Stimulated activated CD8-positive, alpha-beta memory T cell treated with anti-CD3 and anti-CD28 coated beads, Interleukin-7, amount 100 ng/mL, for 1 hour (primary cell): Measurements from ENCODE around the gene SHOX.
"Not testable (repeated sequence)": the region's sequence is repeated elsewhere in the genome, so short reads cannot be mapped to it uniquely, and the experiment has no call there.

Source experiments
- DNase-seq, 2 donors: peaks; one replicate each; pipeline ENCODE4 v3.0.0-alpha.2; 2020; ENCODE audit warnings: low read depth in 2 of 2

Gene SHOX

DNA sequence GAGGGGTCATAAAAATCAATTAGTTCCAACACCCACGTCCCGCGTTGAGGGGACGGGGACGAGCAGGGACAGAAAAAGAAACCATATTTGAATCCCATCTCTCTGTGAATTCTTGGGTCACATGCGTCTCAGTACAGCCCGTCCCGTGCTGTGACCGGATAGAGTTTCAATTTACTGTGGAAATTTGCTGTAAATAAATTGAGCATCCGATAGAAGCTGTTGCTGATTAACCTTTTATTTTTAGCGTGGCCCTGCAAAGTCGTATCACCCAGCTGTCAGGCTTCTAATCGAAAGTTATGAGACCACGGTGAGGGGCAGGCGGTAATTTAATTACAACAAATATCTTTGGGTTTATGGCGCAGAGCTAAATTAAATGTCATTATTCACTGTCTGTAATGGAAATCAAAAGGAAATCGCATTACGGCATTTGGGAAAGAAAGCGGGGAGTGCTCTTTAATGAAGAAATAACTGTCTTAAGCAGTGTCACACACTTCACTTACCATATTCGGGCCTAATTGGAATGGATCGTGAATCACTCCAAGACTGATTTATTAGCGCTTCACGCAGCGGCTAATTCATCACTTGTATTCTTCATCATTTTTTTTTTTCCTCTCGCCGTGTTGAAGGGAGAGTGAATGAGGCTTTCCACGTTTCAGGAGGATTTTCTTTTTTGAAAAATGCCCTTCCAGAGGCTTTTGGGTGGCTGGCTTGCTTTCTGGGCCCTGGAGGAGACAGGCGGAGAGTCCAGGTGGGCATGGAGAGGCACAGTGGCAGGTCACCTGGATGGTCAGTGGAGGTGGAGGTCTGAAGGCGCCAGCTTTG, 7.3 kb downstream of the SHOX start:
- DNase-seq = no peak

DNA sequence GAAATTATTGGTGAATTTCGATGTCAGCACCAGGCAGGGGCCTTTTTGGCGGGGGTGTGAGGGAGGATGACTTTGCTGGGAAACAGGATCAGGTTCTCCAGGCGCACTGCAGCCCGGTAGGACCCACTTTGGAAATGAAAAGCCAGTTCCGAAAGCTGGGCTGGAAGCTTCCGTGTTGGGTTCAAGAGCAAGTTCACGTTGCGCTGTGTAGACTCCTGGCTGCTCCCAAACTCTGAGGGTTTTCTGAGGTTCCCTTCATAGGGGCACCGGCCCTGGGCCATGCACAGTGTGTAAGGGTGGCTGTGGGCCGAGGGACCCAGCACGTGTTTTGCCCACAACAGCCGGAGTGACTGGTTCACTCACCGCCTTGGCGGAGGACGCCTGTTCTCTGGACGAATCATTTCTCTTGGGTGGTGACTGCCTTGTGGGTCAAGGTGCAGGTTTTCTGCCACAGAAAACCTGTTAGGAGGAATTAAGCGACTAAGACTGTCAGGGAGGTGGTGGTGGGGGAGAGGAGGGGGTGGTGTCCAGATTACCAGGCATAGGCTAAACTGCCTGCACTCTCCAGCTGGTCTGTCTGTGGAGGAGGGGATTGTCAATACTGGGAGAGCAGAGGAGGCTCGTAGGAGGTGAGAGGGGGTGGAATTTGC, 8.0 kb downstream of the SHOX start:
- DNase-seq = no peak

- DNase-seq = no peak
Measured at GRCh38 chrX:639151-639550, 8.6 kb downstream of the SHOX start.

GRCh38 chrX:640641-641040, 10.1 kb downstream of the SHOX start:
- no peak for DNase-seq

- DNase-seq = no peak
Measured at GRCh38 chrX:641671-642435, 11.3 kb downstream of the SHOX start.

DNA sequence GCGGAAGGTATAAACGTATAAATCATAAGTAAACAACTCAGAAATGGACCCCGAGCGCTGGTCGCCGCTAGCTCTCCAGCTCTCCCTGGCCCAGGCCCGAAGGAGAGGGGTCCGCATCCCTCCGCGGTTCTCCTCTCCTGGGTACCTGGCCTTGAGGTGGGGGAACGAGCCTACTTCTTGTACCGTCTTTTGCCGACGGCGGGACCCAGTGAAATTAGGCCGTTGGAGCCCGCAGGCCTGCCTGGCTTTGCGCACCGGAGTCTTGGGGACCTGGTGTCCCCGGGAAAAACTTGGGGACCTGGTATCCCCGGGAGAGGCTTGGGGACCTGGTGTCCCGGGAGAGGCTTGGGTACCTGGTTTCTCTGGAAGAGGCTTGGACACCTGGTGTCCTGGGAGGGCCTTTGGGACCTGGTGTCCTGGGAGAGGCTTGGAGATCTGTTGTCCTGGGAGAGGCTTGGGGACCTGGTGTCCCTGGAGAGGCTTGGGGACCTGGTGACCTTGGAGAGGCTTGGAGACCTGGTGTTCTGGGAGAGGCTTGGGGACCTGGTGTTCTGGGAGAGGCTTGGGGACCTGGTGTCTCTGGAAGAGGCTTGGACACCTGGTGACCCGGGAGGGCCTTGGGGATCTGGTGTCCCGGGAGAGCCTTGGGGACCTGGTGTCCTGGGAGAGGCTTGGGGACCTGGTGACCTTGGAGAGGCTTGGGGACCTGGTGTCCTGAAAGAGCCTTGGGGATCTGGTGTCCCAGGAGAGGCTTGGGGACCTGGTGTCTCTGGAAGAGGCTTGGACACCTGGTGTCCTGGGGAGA, 12.0 kb downstream of the SHOX start:
- DNase-seq = no peak

DNA sequence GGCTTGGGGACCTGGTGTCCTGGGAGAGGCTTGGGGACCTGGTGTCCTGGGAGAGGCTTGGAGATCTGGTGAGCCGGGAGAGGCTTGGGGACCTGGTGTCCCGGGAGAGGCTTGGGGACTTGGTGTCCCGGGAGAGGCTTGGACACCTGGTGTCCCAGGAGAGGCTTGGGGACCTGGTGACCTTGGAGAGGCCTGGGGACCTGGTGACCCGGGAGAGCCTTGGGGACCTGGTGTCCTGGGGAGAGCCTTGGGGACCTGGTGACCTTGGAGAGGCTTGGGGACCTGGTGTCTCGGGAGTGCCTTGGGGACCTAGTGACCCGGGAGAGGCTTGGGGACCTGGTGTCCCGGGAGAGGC, 12.6 kb downstream of the SHOX start:
- DNase-seq = no peak

- no peak for DNase-seq
Measured at GRCh38 chrX:643911-644303, 13.3 kb downstream of the SHOX start.

DNA sequence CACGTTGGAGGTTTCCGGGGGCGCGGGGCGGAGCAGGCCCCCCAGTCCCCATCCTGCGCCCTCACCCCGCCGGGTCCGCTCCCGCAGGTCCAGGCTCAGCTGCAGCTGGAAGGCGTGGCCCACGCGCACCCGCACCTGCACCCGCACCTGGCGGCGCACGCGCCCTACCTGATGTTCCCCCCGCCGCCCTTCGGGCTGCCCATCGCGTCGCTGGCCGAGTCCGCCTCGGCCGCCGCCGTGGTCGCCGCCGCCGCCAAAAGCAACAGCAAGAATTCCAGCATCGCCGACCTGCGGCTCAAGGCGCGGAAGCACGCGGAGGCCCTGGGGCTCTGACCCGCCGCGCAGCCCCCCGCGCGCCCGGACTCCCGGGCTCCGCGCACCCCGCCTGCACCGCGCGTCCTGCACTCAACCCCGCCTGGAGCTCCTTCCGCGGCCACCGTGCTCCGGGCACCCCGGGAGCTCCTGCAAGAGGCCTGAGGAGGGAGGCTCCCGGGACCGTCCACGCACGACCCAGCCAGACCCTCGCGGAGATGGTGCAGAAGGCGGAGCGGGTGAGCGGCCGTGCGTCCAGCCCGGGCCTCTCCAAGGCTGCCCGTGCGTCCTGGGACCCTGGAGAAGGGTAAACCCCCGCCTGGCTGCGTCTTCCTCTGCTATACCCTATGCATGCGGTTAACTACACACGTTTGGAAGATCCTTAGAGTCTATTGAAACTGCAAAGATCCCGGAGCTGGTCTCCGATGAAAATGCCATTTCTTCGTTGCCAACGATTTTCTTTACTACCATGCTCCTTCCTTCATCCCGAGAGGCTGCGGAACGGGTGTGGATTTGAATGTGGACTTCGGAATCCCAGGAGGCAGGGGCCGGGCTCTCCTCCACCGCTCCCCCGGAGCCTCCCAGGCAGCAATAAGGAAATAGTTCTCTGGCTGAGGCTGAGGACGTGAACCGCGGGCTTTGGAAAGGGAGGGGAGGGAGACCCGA, 14.0 kb downstream of the SHOX start:
- DNase-seq = no peak

GRCh38 chrX:646228-646495, 15.6 kb downstream of the SHOX start:
- no peak for DNase-seq

GRCh38 chrX:646796-647195, 16.2 kb downstream of the SHOX start:
- no peak for DNase-seq

DNA sequence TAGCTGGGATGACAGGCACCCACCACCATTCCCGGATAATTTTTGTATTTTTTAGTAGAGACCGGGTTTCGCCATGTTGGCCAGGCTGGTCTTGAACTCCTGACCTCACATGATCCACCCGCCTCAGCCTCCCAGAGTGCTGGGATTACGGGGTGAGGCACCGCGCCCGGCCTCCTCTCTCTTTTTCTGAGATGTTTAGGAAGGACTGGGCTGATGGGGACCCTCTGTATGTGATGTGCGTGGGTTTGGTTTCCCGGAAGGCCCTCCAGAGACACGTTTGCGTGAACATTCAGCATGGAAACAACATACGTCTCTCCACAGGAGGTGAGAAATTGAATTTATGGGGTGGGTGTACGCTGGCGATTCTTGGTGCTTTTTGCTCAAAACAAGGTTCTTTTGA, 18.6 kb downstream of the SHOX start:
- DNase-seq = no peak

GRCh38 chrX:650324-650723, 19.7 kb downstream of the SHOX start:
- DNase-seq = no peak

GRCh38 chrX:650811-651210, 20.2 kb downstream of the SHOX start:
- DNase-seq = no peak

DNA sequence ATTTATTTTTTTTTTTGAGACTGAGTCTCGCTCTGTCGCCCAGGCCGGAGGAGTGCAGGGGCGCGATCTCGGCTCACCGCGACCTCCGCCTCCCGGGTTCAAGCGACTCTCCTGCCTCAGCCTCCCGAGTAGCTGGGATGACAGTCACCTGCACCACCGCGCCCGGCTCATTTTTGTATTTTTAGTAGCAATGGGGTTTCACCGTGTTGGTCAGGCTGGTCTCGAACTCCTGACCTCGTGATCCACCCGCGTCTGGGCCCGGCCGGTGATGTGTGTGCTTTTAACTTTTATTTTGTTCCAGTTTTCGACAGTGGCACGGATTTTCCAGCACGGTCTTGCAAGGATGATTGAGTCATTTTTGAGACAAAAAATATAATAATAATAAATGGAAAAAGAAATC, 21.3 kb downstream of the SHOX start:
- DNase-seq = not testable (repeated sequence)

GRCh38 chrX:652341-652741, 21.8 kb downstream of the SHOX start:
- DNase-seq = no peak

- DNase-seq = no peak
Measured at GRCh38 chrX:653306-653705, 22.7 kb downstream of the SHOX start.

- no peak for DNase-seq
Measured at GRCh38 chrX:661154-661553, 30.6 kb downstream of the SHOX start.

DNA sequence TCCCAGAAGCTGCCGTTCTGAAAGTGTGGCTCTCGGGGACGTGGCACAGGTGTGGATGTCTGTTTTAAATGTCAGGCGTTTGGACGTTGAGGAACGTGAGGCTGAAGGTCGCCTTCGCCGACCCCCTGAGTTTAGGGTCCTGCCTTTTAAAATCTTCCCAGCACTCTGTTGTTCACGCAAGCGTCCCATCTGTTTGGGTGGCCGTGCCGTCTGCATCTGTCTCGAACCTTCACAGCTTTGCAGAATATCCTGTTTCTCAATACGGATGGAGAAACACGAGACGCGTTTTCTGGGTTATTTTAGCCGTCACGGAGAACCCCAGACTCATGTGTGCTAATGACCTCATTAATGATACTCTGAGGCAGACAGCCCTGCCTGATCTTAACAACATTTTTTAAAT, 31.5 kb downstream of the SHOX start:
- no peak for DNase-seq

DNA sequence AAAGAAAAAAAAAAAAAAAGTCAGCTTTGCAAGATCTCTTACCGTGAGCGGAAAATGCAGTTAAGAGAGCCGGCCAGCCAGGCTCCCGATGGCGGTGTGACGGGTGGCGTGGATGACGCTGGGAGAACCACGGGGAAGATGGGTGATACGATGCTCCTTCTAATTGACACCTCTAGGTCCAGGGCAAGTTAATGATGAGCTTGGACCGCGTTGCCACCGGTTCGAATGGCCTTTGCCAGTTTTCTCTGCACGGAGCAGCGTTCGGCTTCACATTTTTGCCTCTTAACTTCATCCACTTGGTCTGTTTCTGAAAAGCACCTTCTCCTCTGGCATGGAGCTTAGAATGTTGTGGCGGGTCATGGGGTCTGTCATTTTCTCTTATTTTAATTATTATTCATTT, 33.2 kb downstream of the SHOX start:
- DNase-seq = no peak
